SK-N-SH (cell line): ENCODE results near the gene ACAT2.
"Not testable (repeated sequence)": the region's sequence is repeated elsewhere in the genome, so short reads cannot be mapped to it uniquely, and the experiment has no call there.

ENCODE experiments used
- MXI1 ChIP-seq: IDR thresholded peaks from 2 replicates; pipeline ENCODE4 v1.6.1; 2012; ENCODE audit warnings: mild to moderate bottlenecking, low read depth, low read length, improper control_type of control experiment
- SMC3 ChIP-seq: IDR thresholded peaks from 2 replicates; pipeline ENCODE4 v1.6.1; 2012; ENCODE audit warnings: low read depth, low read length, improper control_type of control experiment
- TAF1 ChIP-seq: IDR thresholded peaks from 2 replicates; pipeline ENCODE4 v1.6.1; 2012; ENCODE audit warnings: low read depth, mild to moderate bottlenecking, low read length, moderate library complexity, borderline replicate concordance
- YY1 ChIP-seq: IDR thresholded peaks from 2 replicates; pipeline ENCODE4 v1.4.0; 2012; ENCODE audit warnings: low read depth, mild to moderate bottlenecking
- TF ChIP-seq, protein P1 (sequence below): fragments of 200-600 bp; sonication (generic); IDR thresholded peaks from 2 replicates; pipeline ENCODE4 v1.6.1; 2017; ENCODE audit warnings: antibody characterized with exemption, mild to moderate bottlenecking, moderate library complexity
- TF ChIP-seq, protein P2 (sequence below): IDR thresholded peaks from 2 replicates; pipeline ENCODE4 v1.4.0; 2012; ENCODE audit warnings: low read depth
- TF ChIP-seq, protein P3 (sequence below): fragments of 150-350 bp; IDR thresholded peaks from 2 replicates; pipeline ENCODE4 v1.6.1; 2016; ENCODE audit warnings: mild to moderate bottlenecking, low read depth, low read length
- TF ChIP-seq, protein P4 (sequence below): fragments of 150-350 bp; IDR thresholded peaks from 2 replicates; pipeline ENCODE4 v1.6.1; 2017; ENCODE audit warnings: antibody characterized with exemption, low read length, low read depth, borderline replicate concordance

DNA sequence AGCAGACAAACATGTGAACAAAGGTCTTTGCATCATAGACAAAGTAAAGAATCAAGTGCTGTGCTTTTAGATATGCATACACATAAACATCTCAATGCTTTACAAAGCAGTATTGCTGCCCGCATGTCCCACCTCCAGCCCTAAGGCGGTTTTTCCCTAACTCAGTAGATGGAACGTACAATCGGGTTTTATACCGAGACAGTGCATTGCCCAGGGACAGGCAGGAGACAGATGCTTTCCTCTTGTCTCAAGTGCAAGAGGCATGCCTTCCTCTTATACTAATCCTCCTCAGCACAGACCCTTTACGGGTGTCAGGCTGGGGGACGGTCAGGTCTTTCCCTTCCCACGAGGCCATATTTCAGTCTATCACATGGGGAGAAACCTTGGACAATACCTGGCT lies 33.1 kb downstream of the ACAT2 start:
- not testable (repeated sequence) for TF ChIP-seq YY1, SMC3, MXI1, TAF1
- TF ChIP-seq, protein P1, sequence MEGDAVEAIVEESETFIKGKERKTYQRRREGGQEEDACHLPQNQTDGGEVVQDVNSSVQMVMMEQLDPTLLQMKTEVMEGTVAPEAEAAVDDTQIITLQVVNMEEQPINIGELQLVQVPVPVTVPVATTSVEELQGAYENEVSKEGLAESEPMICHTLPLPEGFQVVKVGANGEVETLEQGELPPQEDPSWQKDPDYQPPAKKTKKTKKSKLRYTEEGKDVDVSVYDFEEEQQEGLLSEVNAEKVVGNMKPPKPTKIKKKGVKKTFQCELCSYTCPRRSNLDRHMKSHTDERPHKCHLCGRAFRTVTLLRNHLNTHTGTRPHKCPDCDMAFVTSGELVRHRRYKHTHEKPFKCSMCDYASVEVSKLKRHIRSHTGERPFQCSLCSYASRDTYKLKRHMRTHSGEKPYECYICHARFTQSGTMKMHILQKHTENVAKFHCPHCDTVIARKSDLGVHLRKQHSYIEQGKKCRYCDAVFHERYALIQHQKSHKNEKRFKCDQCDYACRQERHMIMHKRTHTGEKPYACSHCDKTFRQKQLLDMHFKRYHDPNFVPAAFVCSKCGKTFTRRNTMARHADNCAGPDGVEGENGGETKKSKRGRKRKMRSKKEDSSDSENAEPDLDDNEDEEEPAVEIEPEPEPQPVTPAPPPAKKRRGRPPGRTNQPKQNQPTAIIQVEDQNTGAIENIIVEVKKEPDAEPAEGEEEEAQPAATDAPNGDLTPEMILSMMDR = not testable (repeated sequence)
- TF ChIP-seq, protein P2, sequence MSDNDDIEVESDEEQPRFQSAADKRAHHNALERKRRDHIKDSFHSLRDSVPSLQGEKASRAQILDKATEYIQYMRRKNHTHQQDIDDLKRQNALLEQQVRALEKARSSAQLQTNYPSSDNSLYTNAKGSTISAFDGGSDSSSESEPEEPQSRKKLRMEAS = not testable (repeated sequence)
- TF ChIP-seq, protein P3, sequence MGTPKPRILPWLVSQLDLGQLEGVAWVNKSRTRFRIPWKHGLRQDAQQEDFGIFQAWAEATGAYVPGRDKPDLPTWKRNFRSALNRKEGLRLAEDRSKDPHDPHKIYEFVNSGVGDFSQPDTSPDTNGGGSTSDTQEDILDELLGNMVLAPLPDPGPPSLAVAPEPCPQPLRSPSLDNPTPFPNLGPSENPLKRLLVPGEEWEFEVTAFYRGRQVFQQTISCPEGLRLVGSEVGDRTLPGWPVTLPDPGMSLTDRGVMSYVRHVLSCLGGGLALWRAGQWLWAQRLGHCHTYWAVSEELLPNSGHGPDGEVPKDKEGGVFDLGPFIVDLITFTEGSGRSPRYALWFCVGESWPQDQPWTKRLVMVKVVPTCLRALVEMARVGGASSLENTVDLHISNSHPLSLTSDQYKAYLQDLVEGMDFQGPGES = not testable (repeated sequence)
- TF ChIP-seq, protein P4, sequence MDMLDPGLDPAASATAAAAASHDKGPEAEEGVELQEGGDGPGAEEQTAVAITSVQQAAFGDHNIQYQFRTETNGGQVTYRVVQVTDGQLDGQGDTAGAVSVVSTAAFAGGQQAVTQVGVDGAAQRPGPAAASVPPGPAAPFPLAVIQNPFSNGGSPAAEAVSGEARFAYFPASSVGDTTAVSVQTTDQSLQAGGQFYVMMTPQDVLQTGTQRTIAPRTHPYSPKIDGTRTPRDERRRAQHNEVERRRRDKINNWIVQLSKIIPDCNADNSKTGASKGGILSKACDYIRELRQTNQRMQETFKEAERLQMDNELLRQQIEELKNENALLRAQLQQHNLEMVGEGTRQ = not testable (repeated sequence)
